Stimulated activated CD8-positive, alpha-beta memory T cell treated with anti-CD3 and anti-CD28 coated beads, Interleukin-15, amount 100 ng/mL, for 48 hours (primary cell): Measurements from ENCODE around the gene C12orf42.

Source experiments
- DNase-seq, 2 donors: peaks; one replicate each; pipeline ENCODE4 v3.0.0-alpha.2; 2020; ENCODE audit warnings: low read depth in 2 of 2

Gene C12orf42

GRCh38 chr12:103268831-103269514 is 226.8 kb downstream of the C12orf42 start:
- DNase-seq: no peak

- no peak for DNase-seq
Observed at GRCh38 chr12:103257763-103258162, 238.0 kb downstream of the C12orf42 start.
